ENCODE measurements around the gene ARHGAP25. TPM values are rescaled to one million over a fixed set of nuclear protein-coding genes. Genes with fewer than 3 reads are reported as not detected.

The ARHGAP25 gene
- total RNA-seq, 3 donors from 2014 or later (not counting 1 experiment from before 2014, with no cell fraction given): 122 to 180 (median 155) TPM

Other genes with a start within 250 kb of the ARHGAP25 start
- gene PROKR1, start 91.2 kb upstream of the ARHGAP25 start, total RNA-seq: not detected
- not detected for gene BMP10, start 136.6 kb downstream of the ARHGAP25 start, total RNA-seq
- not detected for gene GKN2, start 218.1 kb downstream of the ARHGAP25 start, total RNA-seq
- not detected for gene GKN1, start 239.8 kb downstream of the ARHGAP25 start, total RNA-seq